ENCODE data around the gene LRRFIP1.
"Not testable (repeated sequence)": the region's sequence is repeated elsewhere in the genome, so short reads cannot be mapped to it uniquely, and the experiment has no call there.

LRRFIP1 gene

DNA sequence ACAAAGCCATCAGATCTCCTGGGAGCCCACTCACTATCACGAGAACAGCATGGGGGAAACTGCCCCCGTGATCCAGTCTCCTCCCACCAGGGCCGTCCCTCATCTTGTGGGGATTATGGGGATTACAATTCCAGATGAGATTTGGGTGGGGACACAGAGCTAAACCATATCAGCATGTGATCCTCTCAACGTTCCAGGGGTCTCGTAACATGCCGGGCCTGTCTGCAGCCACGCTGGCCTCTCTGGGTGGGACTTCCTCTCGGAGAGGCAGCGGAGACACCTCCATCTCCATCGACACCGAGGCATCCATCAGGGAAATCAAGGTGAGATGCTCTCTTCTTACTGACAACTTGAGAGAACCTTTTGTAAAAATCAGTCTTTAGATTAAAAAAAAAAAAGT lies 121.6 kb downstream of the LRRFIP1 start:
- DNase-seq (ENCODE audit: low read depth, low spot score), result no peak
- H3K4me3 ChIP-seq (ENCODE audit: low read length), result no peak overlapping the region

- no peak for DNase-seq (ENCODE audit: low read depth, low spot score)
Observed at GRCh38 chr2:237749961-237750360, 122.6 kb downstream of the LRRFIP1 start.

GRCh38 chr2:237750441-237750840 lies 123.1 kb downstream of the LRRFIP1 start:
- not testable (repeated sequence) for DNase-seq (ENCODE audit: low read depth, low spot score); H3K4me3 ChIP-seq (ENCODE audit: low read length)

More at GRCh38 chr2:237749961-237750360, 122.6 kb downstream of the LRRFIP1 start:
- H3K4me3 ChIP-seq (ENCODE audit: low read length), result no peak overlapping the region

- no peak overlapping the region for H3K4me3 ChIP-seq (ENCODE audit: low read length)
- DNase-seq (ENCODE audit: low read depth, low spot score), result no peak
Observed at GRCh38 chr2:237752761-237753165, 125.4 kb downstream of the LRRFIP1 start.

- no peak overlapping the region for H3K4me3 ChIP-seq (ENCODE audit: low read length)
- DNase-seq (ENCODE audit: low read depth, low spot score), result no peak
Observed at GRCh38 chr2:237754182-237754581, 126.8 kb downstream of the LRRFIP1 start.

DNA sequence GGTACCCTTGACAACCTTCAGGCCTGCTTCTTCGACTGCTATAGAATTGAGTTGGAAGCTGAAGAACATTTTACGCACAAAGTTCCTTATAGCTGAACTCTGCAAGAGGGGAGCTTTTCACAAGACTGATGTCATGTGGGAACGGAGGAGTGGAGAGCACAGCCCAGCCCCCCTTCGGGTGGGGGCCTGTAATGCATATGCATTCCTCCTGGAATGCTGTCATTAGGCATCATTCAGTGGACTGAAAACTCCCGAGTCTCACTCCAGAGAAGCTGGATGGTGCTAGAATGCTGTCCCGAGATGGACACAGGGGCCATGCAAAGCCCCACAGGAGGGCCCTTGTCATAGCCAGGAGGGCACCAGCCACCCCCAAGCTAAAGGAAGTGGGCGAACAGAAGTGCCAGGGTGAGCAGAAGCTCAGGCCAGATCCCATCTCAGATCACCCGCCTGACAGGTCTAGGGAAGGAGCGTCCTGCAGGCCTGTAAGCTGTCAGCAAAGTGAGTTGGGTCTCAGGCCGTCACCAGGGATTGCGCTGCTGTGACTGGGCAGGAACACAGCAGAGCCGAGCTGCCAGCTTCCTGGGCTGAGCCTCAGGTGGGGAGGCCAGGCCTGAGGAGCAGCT lies 127.3 kb downstream of the LRRFIP1 start:
- H3K4me3 ChIP-seq (ENCODE audit: low read length), result no peak overlapping the region
- no peak for DNase-seq (ENCODE audit: low read depth, low spot score)

- DNase-seq (ENCODE audit: low read depth, low spot score), result no peak
- no peak overlapping the region for H3K4me3 ChIP-seq (ENCODE audit: low read length)
Observed at GRCh38 chr2:237757616-237758015, 130.2 kb downstream of the LRRFIP1 start.

DNA sequence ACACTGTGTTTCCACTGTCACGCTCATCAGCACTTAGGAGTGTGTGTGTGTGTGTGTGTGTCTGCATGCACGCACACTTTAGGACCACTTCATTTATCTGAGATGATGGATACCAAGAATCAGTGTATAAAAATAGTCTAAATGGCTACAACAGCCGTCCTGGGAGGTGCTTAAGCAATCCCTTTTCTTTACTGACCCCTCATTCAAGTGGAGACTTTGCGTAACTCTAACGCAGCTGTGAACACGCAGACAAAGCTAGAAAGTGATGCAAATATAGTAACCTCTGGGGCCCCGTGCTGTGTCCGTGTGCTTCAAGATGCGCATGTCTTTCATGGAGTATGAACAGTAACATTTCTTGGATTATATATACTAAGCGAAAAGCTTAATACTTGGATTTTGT lies 130.8 kb downstream of the LRRFIP1 start:
- no peak for DNase-seq (ENCODE audit: low read depth, low spot score)
- no peak overlapping the region for H3K4me3 ChIP-seq (ENCODE audit: low read length)

DNA sequence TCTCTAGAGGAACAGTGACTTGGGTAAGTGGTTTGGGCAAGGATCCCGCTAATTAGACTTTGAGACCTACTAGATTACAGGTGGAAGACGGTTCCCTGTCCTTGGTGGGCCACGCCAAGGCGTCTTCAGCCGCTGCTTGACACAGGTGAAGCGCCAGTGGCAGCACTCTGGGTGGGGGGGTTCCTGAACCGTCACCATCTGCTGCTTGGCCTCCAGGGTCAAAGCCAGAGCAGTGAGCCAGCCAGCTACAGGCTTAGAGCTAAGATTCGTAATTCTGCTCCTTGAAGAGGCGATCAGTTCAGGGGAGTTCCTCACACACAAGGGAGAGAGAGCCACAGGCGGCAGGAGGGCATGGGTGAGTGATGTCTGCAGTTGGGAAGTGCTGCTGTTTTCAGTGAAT lies 131.8 kb downstream of the LRRFIP1 start:
- no peak overlapping the region for H3K4me3 ChIP-seq (ENCODE audit: low read length)
- no peak for DNase-seq (ENCODE audit: low read depth, low spot score)

- H3K4me3 ChIP-seq (ENCODE audit: low read length), result no peak overlapping the region
Observed at GRCh38 chr2:237760506-237761502, 133.4 kb downstream of the LRRFIP1 start.

DNA sequence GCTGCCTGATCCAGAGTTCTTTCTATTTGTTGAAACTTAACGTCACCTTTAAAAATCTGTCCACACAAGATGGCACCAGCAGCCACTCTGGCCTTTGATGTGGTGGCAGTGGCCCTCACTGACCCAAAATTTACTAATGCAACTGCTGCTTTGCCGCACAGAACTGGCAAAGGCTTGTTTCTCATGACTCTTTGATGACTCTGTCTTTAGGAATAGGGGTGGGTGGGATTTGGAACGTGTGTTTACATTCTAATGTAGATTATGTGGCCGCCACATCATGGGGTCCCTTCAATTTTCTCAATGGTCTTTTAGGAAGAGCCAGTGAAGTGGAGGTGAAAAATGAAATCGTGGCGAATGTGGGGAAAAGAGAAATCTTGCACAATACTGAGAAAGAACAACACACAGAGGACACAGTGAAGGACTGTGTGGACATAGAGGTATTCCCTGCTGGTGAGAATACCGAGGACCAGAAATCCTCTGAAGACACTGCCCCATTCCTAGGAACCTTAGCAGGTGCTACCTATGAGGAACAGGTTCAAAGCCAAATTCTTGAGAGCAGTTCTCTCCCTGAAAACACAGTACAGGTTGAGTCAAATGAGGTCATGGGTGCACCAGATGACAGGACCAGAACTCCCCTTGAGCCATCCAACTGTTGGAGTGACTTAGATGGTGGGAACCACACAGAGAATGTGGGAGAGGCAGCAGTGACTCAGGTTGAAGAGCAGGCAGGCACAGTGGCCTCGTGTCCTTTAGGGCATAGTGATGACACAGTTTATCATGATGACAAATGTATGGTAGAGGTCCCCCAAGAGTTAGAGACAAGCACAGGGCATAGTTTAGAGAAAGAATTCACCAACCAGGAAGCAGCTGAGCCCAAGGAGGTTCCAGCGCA lies 135.2 kb downstream of the LRRFIP1 start:
- not testable (repeated sequence) for DNase-seq (ENCODE audit: low read depth, low spot score); H3K4me3 ChIP-seq (ENCODE audit: low read length)

More at GRCh38 chr2:237760506-237761502, 133.4 kb downstream of the LRRFIP1 start:
- DNase-seq (ENCODE audit: low read depth, low spot score), result no peak

GRCh38 chr2:237763812-237764211 lies 136.4 kb downstream of the LRRFIP1 start:
- no peak for DNase-seq (ENCODE audit: low read depth, low spot score)
- H3K4me3 ChIP-seq (ENCODE audit: low read length), result no peak overlapping the region

- H3K4me3 ChIP-seq (ENCODE audit: low read length); DNase-seq (ENCODE audit: low read depth, low spot score): not testable (repeated sequence)
Observed at GRCh38 chr2:237765122-237765521, 137.7 kb downstream of the LRRFIP1 start.

DNA sequence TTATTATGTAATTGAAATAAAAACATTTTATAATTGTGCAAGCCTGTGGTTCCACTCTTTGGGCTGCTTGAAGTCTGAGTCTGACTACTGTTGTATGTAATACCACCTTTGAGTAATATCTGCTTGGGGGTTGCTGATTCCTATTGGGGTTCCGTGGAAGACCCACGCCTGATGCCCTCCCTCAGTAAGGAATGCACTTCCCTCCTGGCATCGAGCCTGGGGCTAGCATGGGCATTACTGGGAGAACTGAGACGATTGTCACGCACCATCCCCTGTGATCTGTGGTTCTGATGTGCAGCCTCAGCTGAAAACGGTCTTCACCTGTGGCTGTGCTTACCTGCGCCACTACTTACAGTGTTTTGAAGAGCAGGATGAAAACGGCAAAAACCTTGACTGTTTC lies 138.5 kb downstream of the LRRFIP1 start:
- DNase-seq (ENCODE audit: low read depth, low spot score), result no peak
- H3K4me3 ChIP-seq (ENCODE audit: low read length), result no peak overlapping the region

- no peak overlapping the region for H3K4me3 ChIP-seq (ENCODE audit: low read length)
- no peak for DNase-seq (ENCODE audit: low read depth, low spot score)
Observed at GRCh38 chr2:237766340-237766739, 139.0 kb downstream of the LRRFIP1 start.

- no peak overlapping the region for H3K4me3 ChIP-seq (ENCODE audit: low read length)
- DNase-seq (ENCODE audit: low read depth, low spot score), result no peak
Observed at GRCh38 chr2:237772513-237772912, 145.1 kb downstream of the LRRFIP1 start.

- no peak overlapping the region for H3K4me3 ChIP-seq (ENCODE audit: low read length)
- no peak for DNase-seq (ENCODE audit: low read depth, low spot score)
Observed at GRCh38 chr2:237773826-237774225, 146.4 kb downstream of the LRRFIP1 start.

- peak; percentile 57 for DNase-seq (ENCODE audit: low read depth, low spot score)
- H3K4me3 ChIP-seq (ENCODE audit: low read length), result no peak overlapping the region
Observed at GRCh38 chr2:237774811-237775553, 147.6 kb downstream of the LRRFIP1 start.

DNA sequence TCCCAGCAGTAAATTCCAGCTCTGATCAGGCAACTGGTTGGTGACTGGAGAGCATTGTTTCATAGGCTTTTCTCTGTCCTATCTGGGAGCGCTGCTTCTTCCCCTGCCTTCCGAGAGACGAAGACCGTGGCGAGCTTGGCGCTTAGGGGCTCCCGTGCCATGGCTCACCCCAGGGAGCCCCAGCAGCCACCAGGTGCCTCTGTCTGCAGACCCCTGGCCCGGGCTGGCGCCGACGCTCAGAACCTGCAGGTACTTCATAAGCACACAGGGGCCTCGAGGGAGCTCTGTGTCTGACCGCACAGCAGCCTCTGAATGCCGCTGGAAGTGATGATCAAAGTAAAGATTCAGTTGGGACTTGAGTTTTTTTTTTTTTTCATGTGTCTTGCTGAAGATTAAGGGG lies 152.1 kb downstream of the LRRFIP1 start:
- H3K4me3 ChIP-seq (ENCODE audit: low read length), result no peak overlapping the region
- peak; percentile 80 for DNase-seq (ENCODE audit: low read depth, low spot score)

Data from Jurkat, Clone E6-1 (cell line).